MM.1S (cell line): ENCODE results near the gene SCPEP1.
A peak's percentile ranks its signal among the peaks of the same experiment; 100 is the strongest.

ENCODE experiments used
- CTCF ChIP-seq: fragments of 300-600 bp; sonication (generic); IDR thresholded peaks from 2 replicates; pipeline ENCODE4 v1.5.1; 2016; ENCODE audit warnings: antibody characterized with exemption, low read length, mixed read lengths
- EZH2phosphoT487 ChIP-seq: fragments of 300-600 bp; sonication (generic); IDR thresholded peaks from 2 replicates; pipeline ENCODE4 v1.6.1; 2018; ENCODE audit warnings: antibody characterized with exemption, low read length

GRCh38 chr17:56960596-56961538 is 17.1 kb upstream of the SCPEP1 start, which contains the start of gene COIL:
- TF ChIP-seq CTCF (peak; percentile 98), EZH2phosphoT487 (no peak)
